Erythroblast (primary cell): ENCODE data around the gene TCAP.

Experiments used
- GATA1 ChIP-seq: IDR thresholded peaks from 2 replicates; pipeline ENCODE4 v1.6.1; 2011; ENCODE audit warnings: low read depth, mild to moderate bottlenecking, control low read depth, low read length, moderate library complexity
- POLR2A ChIP-seq: IDR thresholded peaks from 2 replicates; pipeline ENCODE4 v1.6.1; 2011; ENCODE audit warnings: mild to moderate bottlenecking, low read length

GRCh38 chr17:39618956-39619785, 46.0 kb upstream of the TCAP start:
- no peak for TF ChIP-seq POLR2A
- TF ChIP-seq GATA1: no peak
